A673 (cell line): Measurements from ENCODE around the gene PLN.

Source experiments
- CTCF ChIP-seq: fragments of 300-800, 200-600 bp; sonication (generic); conservative IDR thresholded peaks from 2 replicates; pipeline ENCODE4 v1.5.1; 2017; ENCODE audit warnings: low read depth, mild to moderate bottlenecking, antibody characterized with exemption, low read length, moderate library complexity, mixed read lengths
- EZH2 ChIP-seq: fragments of 200-600 bp; sonication (generic); IDR thresholded peaks from 2 replicates; pipeline ENCODE4 v1.6.1; 2017; ENCODE audit warnings: borderline replicate concordance, low read depth, mild to moderate bottlenecking, mixed read lengths, antibody characterized with exemption, low read length; ENCODE audit not compliant: poor library complexity, severe bottlenecking

GRCh38 chr6:118562959-118563358 lies 14.9 kb downstream of the PLN start:
- no peak for TF ChIP-seq CTCF
- no peak for TF ChIP-seq EZH2
